Endothelial cell of umbilical vein (primary cell): ENCODE measurements around the gene ANKFN1. TPM values are rescaled to one million over a fixed set of nuclear protein-coding genes. Genes with fewer than 3 reads are reported as not detected.
A peak's percentile ranks its signal among the peaks of the same experiment; 100 is the strongest.

Experiments used
- BruUV-seq: library from RNA; stranded (reverse); fragments of 400-500 nt; replicated peaks from 2 replicates; lab custom pipeline; 2021; lab: Mats Ljungman, UMichigan
- CTCF ChIA-PET: fragments of 300-600, 350-600 bp; sonication (Branson Sonifier 250); formaldehyde crosslinking; loops from one replicate; lab custom pipeline; 2021; ENCODE audit warnings: antibody characterized with exemption, inconsistent platforms; lab: Charles Lee
- POLR2A ChIA-PET: fragments of 300-600, 350-600 bp; sonication (Branson Sonifier 250); formaldehyde crosslinking; loops from one replicate; lab custom pipeline; 2021; ENCODE audit warnings: antibody characterized with exemption, inconsistent platforms; lab: Charles Lee
- DNase-seq: peaks from one replicate; pipeline ENCODE4 v3.0.0-alpha.2; 2011; ENCODE audit warnings: low read depth, low spot score
- FAIRE-seq: peaks from 2 replicates; lab custom pipeline; 2011; peaks lifted over from hg19 to GRCh38; lab: Jason Lieb, UNC
- H2AFZ ChIP-seq: 2 replicates; pipeline ENCODE4 v1.6.0; 2012; ENCODE audit warnings: low read depth, low read length, control low read depth, inconsistent platforms
- H3K27ac ChIP-seq: 2 replicates; pipeline ENCODE4 v1.5.1; 2011; ENCODE audit warnings: low read depth, mild to moderate bottlenecking, control low read depth, low read length, moderate library complexity; ENCODE audit not compliant: insufficient read depth
- H3K27me3 ChIP-seq, 2 experiments: 2 replicates each; pipeline versions ENCODE4 v1.6.0 to v1.6.1; 2011; ENCODE audit warnings: low read length in 2 of 2, mixed read lengths in 1 of 2; ENCODE audit not compliant: control insufficient read depth in 2 of 2, insufficient read depth in 2 of 2
- H3K36me3 ChIP-seq, 2 experiments: 2 replicates in 1 of 2; 3 replicates in 1 of 2; pipeline ENCODE4 v1.5.1; 2011; ENCODE audit warnings: low read length in 2 of 2, mild to moderate bottlenecking in 1 of 2, moderate library complexity in 1 of 2; ENCODE audit not compliant: control insufficient read depth in 2 of 2, insufficient read depth in 2 of 2; ENCODE audit errors: extremely low read depth in 1 of 2
- H3K4me1 ChIP-seq: 3 replicates; pipeline ENCODE4 v1.5.1; 2011; ENCODE audit warnings: mild to moderate bottlenecking, low read length; ENCODE audit not compliant: control insufficient read depth, insufficient read depth; ENCODE audit errors: extremely low read depth
- H3K4me2 ChIP-seq: 2 replicates; pipeline ENCODE4 v1.6.1; 2011; ENCODE audit warnings: low read length, control low read depth, mixed read lengths; ENCODE audit not compliant: insufficient read depth
- H3K4me3 ChIP-seq, 3 experiments: fragments of 200-600 bp in 1 of 3; sonication (generic), shearing (Covaris generic) in 1 of 3; replicated peaks in 1 of 3; 2 replicates each; pipeline ENCODE4 v1.5.1; 2011 to 2016; ENCODE audit warnings: control low read depth in 3 of 3, low read length in 3 of 3, mild to moderate bottlenecking in 2 of 3, inconsistent platforms in 1 of 3, low read depth in 1 of 3, moderate library complexity in 1 of 3; ENCODE audit not compliant: insufficient read depth in 1 of 3
- H3K79me2 ChIP-seq: 2 replicates; pipeline ENCODE4 v1.6.0; 2012; ENCODE audit warnings: low read length, inconsistent platforms; ENCODE audit not compliant: control insufficient read depth, insufficient read depth
- H3K9ac ChIP-seq: replicated peaks from 2 replicates; pipeline ENCODE3; 2011; ENCODE audit warnings: low read length, control low read depth; ENCODE audit not compliant: insufficient read depth; ENCODE audit errors: extremely low read depth
- H3K9me1 ChIP-seq: replicated peaks from 3 replicates; pipeline ENCODE4 v1.6.0; 2011; ENCODE audit warnings: mild to moderate bottlenecking, low read length; ENCODE audit not compliant: control insufficient read depth, insufficient read depth; ENCODE audit errors: extremely low read depth
- H3K9me3 ChIP-seq: replicated peaks from 2 replicates; pipeline ENCODE4 v1.5.1; 2012; ENCODE audit warnings: low read length, inconsistent platforms; ENCODE audit not compliant: control insufficient read depth, insufficient read depth
- H4K20me1 ChIP-seq: replicated peaks from 2 replicates; pipeline ENCODE3; 2011; ENCODE audit warnings: mild to moderate bottlenecking, low read length; ENCODE audit not compliant: control insufficient read depth, insufficient read depth; ENCODE audit errors: extremely low read depth
- CTCF ChIP-seq, 2 donors: IDR thresholded peaks; 1 replicate in 1 of 2; 2 replicates in 1 of 2; pipeline ENCODE4 v1.5.1; 2011; ENCODE audit warnings: low read length in 2 of 2, mild to moderate bottlenecking in 2 of 2, moderate library complexity in 2 of 2, control low read depth in 1 of 2, inconsistent platforms in 1 of 2, low read depth in 1 of 2; ENCODE audit not compliant: insufficient read depth in 1 of 2; ENCODE audit errors: extremely low read depth in 1 of 2
- FOS ChIP-seq: IDR thresholded peaks from 2 replicates; pipeline ENCODE4 v1.6.1; 2011; ENCODE audit warnings: mild to moderate bottlenecking, low read length, moderate library complexity, borderline replicate concordance; ENCODE audit not compliant: insufficient read depth
- GATA2 ChIP-seq: IDR thresholded peaks from 2 replicates; pipeline ENCODE4 v1.7.0; 2011; ENCODE audit warnings: low read depth, mild to moderate bottlenecking, moderate library complexity, mixed read lengths, low read length; ENCODE audit not compliant: insufficient read length, insufficient read depth
- MAX ChIP-seq: IDR thresholded peaks from 2 replicates; pipeline ENCODE4 v1.6.1; 2011; ENCODE audit not compliant: insufficient read depth, insufficient read length
- dilution Hi-C: fragments of 300-500 bp; cut with MboI; formaldehyde crosslinking; loops from one replicate; pipeline ENCODE4 v1.15.0; 2019; ENCODE audit warnings: low sequenced_read_pairs; ENCODE audit not compliant: extremely low pct_ligation_motif_present
- intact Hi-C: fragments of 100-400 bp; cut with micrococcal nuclease; formaldehyde crosslinking; loops from one replicate; pipeline ENCODE4 v1.10.0; 2022
- polyA plus RNA-seq, 4 experiments: library from polyadenylated mRNA; depleted of rRNA in 3 of 4; stranded (reverse) in 3 of 4; unstranded in 1 of 4; fragments of >200 nt; gene quantifications; 2 replicates each; pipeline versions ENCODE4 v1.2.1 to v1.2.3, GENCODE V29; 2011 to 2012; ENCODE audit warnings: missing spikeins in 1 of 4
- total RNA-seq: library from RNA; stranded (reverse); gene quantifications from 2 replicates; pipeline ENCODE4 v1.2.3, GENCODE V29; 2021

ANKFN1 gene
- total and polyA plus RNA-seq, 2 donors (not counting 3 experiments of a cell fraction or from before 2014, with no cell fraction given): 0.15 TPM; not detected in 1

- H2AFZ ChIP-seq: no peak overlapping the region
- dilution Hi-C loops: no loop called here
- TF ChIP-seq GATA2 (no peak), MAX (no peak), CTCF (IDR thresholded peaks at IDR 0.05; ENCODE audit: extremely low read depth in 1 of 2, insufficient read depth in 1 of 2, low read depth in 1 of 2, low read length in 2 of 2) (peak; percentile 62 to 65), FOS (no peak)
- intact Hi-C loops: loop anchor here (1.0 to 5.0 kb wide), 6 partner anchors 193 to 654 kb away; partner anchors contain the start of gene NOG
- peaks cover 8 to 10% of the 10 kb centered on the region in 2 experiments for H3K27me3 ChIP-seq
- H3K9me3 ChIP-seq: no peaks in the 10 kb centered on the region
- no peaks in the 10 kb centered on the region for H4K20me1 ChIP-seq
- FAIRE-seq (peak; percentile 42), DNase-seq (peak; percentile 56)
- H3K4me2 ChIP-seq: no peak overlapping the region
- no peak overlapping the region for H3K27ac ChIP-seq
- H3K9ac ChIP-seq: no peak overlapping the region
- no peaks in the 10 kb centered on the region for H3K79me2 ChIP-seq
- BruUV-seq: no TSS peak
- H3K4me3 ChIP-seq: no peak overlapping the region
- CTCF ChIA-PET: interaction anchor here (0.7 to 5.7 kb wide), 13 partner anchors 9 to 654 kb away, joined by 3 to 185 read pairs (median 5); no protein-coding TSS in a partner anchor
- no peaks in the 10 kb centered on the region for H3K4me1 ChIP-seq
- H3K9me1 ChIP-seq: no peaks in the 10 kb centered on the region
- H3K36me3 ChIP-seq: no peaks in the 10 kb centered on the region
- POLR2A ChIA-PET: no interaction called here
Observed at GRCh38 chr17:56125830-56126819, 27.1 kb upstream of the ANKFN1 start.
